Gastroesophageal sphincter (tissue), 4 donors: ENCODE measurements around the gene MPDZ. TPM values are rescaled to one million over a fixed set of nuclear protein-coding genes. Genes with fewer than 3 reads are reported as not detected.
A peak's percentile ranks its signal among the peaks of the same experiment; 100 is the strongest.

Source experiments
- ATAC-seq: fragments of 150-250 bp; one replicate; pipeline ENCODE4 v1.9.1; 2016; ENCODE audit warnings: mild to moderate bottlenecking, moderate library complexity
- H3K27ac ChIP-seq, 4 donors: fragments of 200-600 bp; sonication (generic) in 3 of 4; 1 replicate in 3 of 4; 2 replicates in 1 of 4; pipeline ENCODE4 v1.5.1; 2016 to 2019
- H3K27me3 ChIP-seq: fragments of 200-600 bp; sonication (generic); one replicate; pipeline ENCODE4 v1.5.1; 2019
- H3K36me3 ChIP-seq, 2 donors: fragments of 200-600 bp; sonication (generic); one replicate each; pipeline ENCODE4 v1.5.1; 2019; ENCODE audit warnings: control low read depth in 1 of 2
- H3K4me1 ChIP-seq, 3 donors: fragments of 200-600 bp; sonication (generic); 1 replicate in 2 of 3; 2 replicates in 1 of 3; pipeline ENCODE4 v1.5.1; 2016 to 2019; ENCODE audit warnings: control low read depth in 2 of 3
- H3K4me3 ChIP-seq, 2 donors: fragments of 200-600 bp; sonication (generic); one replicate each; pipeline ENCODE4 v1.5.1; 2019; ENCODE audit warnings: mild to moderate bottlenecking in 1 of 2, moderate library complexity in 1 of 2
- H3K9me3 ChIP-seq, 3 donors: fragments of 200-600 bp; sonication (generic); one replicate each; pipeline ENCODE4 v1.5.1; 2017 to 2019; ENCODE audit warnings: control low read depth in 2 of 3
- CTCF ChIP-seq, 4 experiments: fragments of 200-600 bp in 2 of 4; fragments of 450-650 bp in 2 of 4; sonication (generic) in 1 of 4; IDR thresholded peaks; one replicate each; pipeline ENCODE4 v1.5.1; 2017 to 2019; ENCODE audit warnings: antibody characterized with exemption in 4 of 4, mild to moderate bottlenecking in 2 of 4, moderate library complexity in 2 of 4
- EP300 ChIP-seq: sonication (generic); formaldehyde crosslinking; IDR thresholded peaks from one replicate; pipeline ENCODE4 v1.6.1; 2017; ENCODE audit warnings: antibody characterized with exemption, mild to moderate bottlenecking
- POLR2A ChIP-seq, 2 donors: fragments of 450-650 bp; IDR thresholded peaks; one replicate each; pipeline ENCODE4 v1.6.1; 2017; ENCODE audit warnings: antibody characterized with exemption in 2 of 2, mild to moderate bottlenecking in 2 of 2, moderate library complexity in 1 of 2
- POLR2AphosphoS5 ChIP-seq: sonication (generic); formaldehyde crosslinking; IDR thresholded peaks from one replicate; pipeline ENCODE4 v1.6.1; 2017; ENCODE audit warnings: antibody characterized with exemption
- WGBS, 2 donors: methylation state at CpG; one replicate each; pipeline ENCODE4 v1.1.5; 2018; ENCODE audit warnings: low coverage in 1 of 2; 5-methylcytosine and 5-hydroxymethylcytosine counted together
- total RNA-seq, 4 donors: library from RNA; depleted of rRNA; stranded (reverse); fragments of >200 nt; gene quantifications; one replicate each; pipeline ENCODE4 v1.1.0, GENCODE V29; 2016

Gene MPDZ
- total RNA-seq, 4 donors from 2014 or later = 71.8 to 102 (median 81.2) TPM

DNA sequence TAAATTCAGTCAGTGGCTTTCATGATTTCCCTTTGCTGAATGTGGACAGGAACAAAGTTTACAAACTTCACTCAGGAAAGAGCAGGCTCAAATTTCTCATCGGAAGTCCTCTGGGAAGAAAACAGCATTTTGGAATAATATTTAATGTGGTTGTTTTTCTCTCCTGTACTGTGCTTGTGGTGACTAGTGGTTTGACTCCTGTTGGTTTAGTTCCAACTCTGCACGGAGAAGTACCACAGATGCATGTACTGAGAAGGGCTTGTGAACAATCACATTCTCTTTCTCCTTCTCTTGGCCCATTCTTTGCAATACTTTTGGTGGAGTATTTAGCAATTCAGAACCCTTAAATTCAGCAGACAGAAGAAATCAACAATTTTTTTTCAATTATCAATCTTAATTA, 13.3 kb downstream of the MPDZ start:
- TF ChIP-seq POLR2A (IDR thresholded peaks at IDR 0.05) (no peak), CTCF (IDR thresholded peaks at IDR 0.05) (no peak), EP300 (no peak), POLR2AphosphoS5 (no peak)
- ATAC-seq = no peak
- 17 to 19% methylated on average over 1 to 2 of the region's 2 CpGs for WGBS, 2 donors
- Histone ChIP-seq H3K27me3 (no peaks in the 10 kb centered on the region), H3K27ac (peak overlapping the region in 3 of 4 donors; percentile 34 to 52 (median 41)), H3K36me3 (no peaks in the 10 kb centered on the region), H3K9me3 (no peaks in the 10 kb centered on the region), H3K4me1 (peaks cover 9 to 75% (median 20%) of the 10 kb centered on the region in 3 donors), H3K4me3 (no peak overlapping the region)

- Histone ChIP-seq H3K27me3 (no peaks in the 10 kb centered on the region), H3K27ac (peak overlapping the region in 3 of 4 donors; percentile 34 to 52 (median 41)), H3K9me3 (no peaks in the 10 kb centered on the region), H3K36me3 (no peaks in the 10 kb centered on the region), H3K4me3 (no peak overlapping the region), H3K4me1 (peaks cover 9 to 66% (median 20%) of the 10 kb centered on the region in 3 donors)
- no peak for ATAC-seq
- TF ChIP-seq EP300 (no peak), POLR2A (IDR thresholded peaks at IDR 0.05) (no peak), POLR2AphosphoS5 (no peak), CTCF (IDR thresholded peaks at IDR 0.05) (no peak)
These were observed 14.7 kb downstream of the MPDZ start for GRCh38 chr9:13264788-13265187.

DNA sequence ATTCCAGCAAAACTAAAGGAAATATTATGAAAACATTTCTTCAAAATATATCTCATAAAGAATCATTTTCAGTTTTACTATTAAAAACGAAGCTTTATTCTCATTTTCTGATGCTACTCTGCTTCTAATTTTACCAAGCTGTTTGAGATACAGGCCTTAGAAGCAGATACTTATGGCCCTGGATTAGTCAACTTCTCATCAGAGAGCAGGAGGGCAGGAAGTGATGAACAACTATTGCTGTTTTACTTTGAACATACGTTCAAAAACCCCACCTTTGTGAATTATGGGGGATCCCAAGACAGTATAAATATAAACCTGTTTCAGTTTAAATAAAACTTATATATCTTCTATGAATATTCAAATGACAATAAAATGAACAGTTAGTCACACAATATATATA, 16.0 kb downstream of the MPDZ start:
- no peak for ATAC-seq
- Histone ChIP-seq H3K4me3 (no peak overlapping the region), H3K9me3 (no peaks in the 10 kb centered on the region), H3K4me1 (peaks cover 9 to 56% (median 20%) of the 10 kb centered on the region in 3 donors), H3K36me3 (no peaks in the 10 kb centered on the region), H3K27me3 (no peaks in the 10 kb centered on the region), H3K27ac (no peak overlapping the region)
- no peak for TF ChIP-seq CTCF (IDR thresholded peaks at IDR 0.05)
- no peak for TF ChIP-seq EP300
- TF ChIP-seq POLR2AphosphoS5 = no peak
- no peak for TF ChIP-seq POLR2A (IDR thresholded peaks at IDR 0.05)
- 35 to 58% methylated on average over 2 of the region's 2 CpGs for WGBS, 2 donors

DNA sequence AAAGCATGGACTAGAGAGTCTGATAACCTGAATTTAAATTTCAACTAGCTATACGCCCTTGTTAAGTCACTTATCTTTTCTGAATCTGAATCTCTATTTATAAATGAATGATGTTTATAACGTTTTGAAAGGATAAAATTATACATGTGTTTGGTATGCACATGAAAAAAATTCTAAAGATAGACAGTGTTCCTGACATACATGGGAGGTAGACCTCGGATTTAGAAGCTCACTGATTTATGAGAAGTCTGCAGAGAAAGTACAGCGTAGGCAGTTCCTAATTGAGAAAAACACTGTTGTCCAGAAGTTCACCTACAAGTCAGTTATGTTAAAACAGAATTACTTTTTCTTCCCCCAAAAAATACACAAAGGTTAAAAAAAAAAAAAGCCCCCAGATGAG, 26.6 kb downstream of the MPDZ start:
- TF ChIP-seq POLR2A (IDR thresholded peaks at IDR 0.05) (no peak), EP300 (no peak), CTCF (IDR thresholded peaks at IDR 0.05) (no peak), POLR2AphosphoS5 (no peak)
- Histone ChIP-seq H3K9me3 (peaks cover 0 to 6% (median 0%) of the 10 kb centered on the region in 3 donors), H3K4me1 (peaks cover 0 to 16% (median 0%) of the 10 kb centered on the region in 3 donors), H3K27me3 (no peaks in the 10 kb centered on the region), H3K27ac (no peak overlapping the region), H3K36me3 (peaks cover 0 to 2% of the 10 kb centered on the region in 2 donors), H3K4me3 (no peak overlapping the region)
- 35 to 48% methylated on average over 4 of the region's 4 CpGs for WGBS, 2 donors
- ATAC-seq = no peak

DNA sequence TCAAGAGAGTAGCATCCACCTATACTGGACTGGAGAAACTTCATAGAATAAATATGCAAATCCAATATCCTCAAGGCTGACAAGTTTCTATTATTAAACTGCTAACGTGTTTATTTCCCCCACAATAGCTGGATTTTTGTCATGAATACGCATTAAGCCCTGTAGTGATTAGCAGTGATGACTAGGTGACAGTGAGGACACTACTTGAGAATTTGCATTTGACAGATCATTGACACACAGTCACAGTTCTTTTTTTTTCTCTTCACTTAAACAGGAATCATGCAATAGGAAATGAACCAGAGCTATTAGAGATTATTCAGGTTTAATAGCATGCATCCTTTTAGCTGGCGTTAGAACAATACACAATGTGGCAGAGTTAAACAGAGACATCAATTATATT, 35.3 kb downstream of the MPDZ start:
- no peak for ATAC-seq
- 87 to 90% methylated on average over 3 of the region's 3 CpGs for whole genome bisulfite sequencing, 2 donors

More for the DNA sequence above, 35.3 kb downstream of the MPDZ start:
- no peaks in the 10 kb centered on the region for H3K9me3 ChIP-seq
- H3K27ac ChIP-seq = no peak overlapping the region
- peaks cover 0 to 27% of the 10 kb centered on the region in 2 donors for H3K36me3 ChIP-seq
- no peak for TF ChIP-seq EP300
- H3K27me3 ChIP-seq = no peaks in the 10 kb centered on the region
- no peak overlapping the region for H3K4me3 ChIP-seq
- H3K4me1 ChIP-seq = no peaks in the 10 kb centered on the region
